ENCODE data around the gene MEX3B. TPM values are rescaled to one million over a fixed set of nuclear protein-coding genes. Genes with fewer than 3 reads are reported as not detected.

Gene MEX3B
- 22.0 TPM for polyA plus RNA-seq (2012; ENCODE audit: insufficient read depth, insufficient read length, low read depth)

DNA sequence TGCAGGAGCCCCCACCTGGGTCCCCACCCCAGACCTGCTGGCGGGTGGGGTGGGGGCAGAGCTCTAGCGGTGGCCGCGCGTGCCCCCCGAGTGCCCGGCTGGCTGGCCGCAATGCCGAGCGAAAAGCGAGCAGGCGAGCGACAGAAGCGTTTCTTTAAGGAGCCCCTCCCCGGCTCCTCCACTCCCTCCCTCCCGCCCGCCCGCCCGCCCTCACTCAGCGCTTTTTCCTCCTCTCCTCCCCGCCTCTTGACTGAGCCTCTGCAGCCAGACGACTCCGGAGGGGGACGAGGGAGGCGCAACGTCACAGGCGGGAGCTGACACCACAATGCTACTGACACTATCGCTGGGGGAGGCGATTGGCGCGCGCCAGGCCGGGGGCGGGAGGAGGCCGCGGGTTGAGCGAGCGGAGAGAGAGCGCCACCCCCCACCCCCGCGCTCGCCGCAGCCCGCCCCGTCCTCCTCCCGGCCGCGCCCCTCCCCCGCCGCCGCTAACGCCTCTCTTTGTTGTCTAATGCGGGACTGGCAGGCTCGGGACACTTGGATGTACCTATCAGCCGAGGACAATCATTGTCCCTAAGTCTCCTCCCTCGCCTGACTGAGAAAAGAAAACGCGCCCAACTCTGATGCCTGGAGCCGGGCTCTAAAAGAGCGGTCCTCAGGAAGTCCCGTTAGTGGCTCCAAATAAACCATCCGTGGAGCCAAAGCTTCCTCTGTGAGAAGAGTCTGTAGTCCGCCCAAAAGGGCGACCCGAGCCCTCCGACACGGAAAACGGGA, at the start of gene MEX3B:
MEX3B (minus strand) TSS at position 127 of the 774 bp plus-strand sequence. CDS start 313 bp downstream, outside the sequence.
- DNase-seq, result peak; percentile 98
- Histone ChIP-seq H3K27me3 (no peaks in the 10 kb centered on the region), H3K4me1 (peaks cover 3% of the 10 kb centered on the region; the same call in 1 of the 2 replicates), H3K36me3 (peaks cover 9% of the 10 kb centered on the region), H3K9me3 (no peaks in the 10 kb centered on the region), H3K4me3 (ENCODE audit: low read depth, low read length) (peak within 1 kb of the TSS; percentile 92)
- TF ChIP-seq CTCF (IDR thresholded peaks at IDR 0.05; ENCODE audit: low read depth, low read length), result no peak

- H3K4me3 ChIP-seq (ENCODE audit: low read depth, low read length), result peak overlapping the region; percentile 15; the same call in 1 of the 2 replicates
- no peak for TF ChIP-seq CTCF (IDR thresholded peaks at IDR 0.05; ENCODE audit: low read depth, low read length)
These were observed 48.0 kb upstream of the MEX3B start for GRCh38 chr15:82093774-82094211.

DNA sequence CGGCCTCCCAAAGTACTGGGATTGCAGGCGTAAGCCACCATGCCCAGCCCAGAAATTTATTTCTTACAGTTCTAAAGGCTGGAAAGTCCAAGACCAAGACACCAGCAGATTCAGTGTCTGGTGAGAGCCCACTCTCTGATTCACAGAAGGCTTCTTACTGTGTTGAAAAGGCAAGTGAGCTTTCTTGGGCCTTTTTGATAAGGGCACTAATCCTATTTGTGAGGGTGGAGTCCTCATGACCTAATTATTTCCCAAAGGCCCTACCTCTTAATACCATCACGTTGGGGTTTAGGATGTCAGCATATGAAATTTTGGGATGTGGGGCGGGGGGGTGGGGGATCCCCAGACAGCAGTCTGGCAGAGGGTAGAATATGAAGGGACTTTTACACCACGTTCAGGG, 47.5 kb upstream of the MEX3B start:
- Histone ChIP-seq H3K36me3 (no peaks in the 10 kb centered on the region), H3K27me3 (no peaks in the 10 kb centered on the region), H3K4me1 (no peaks in the 10 kb centered on the region; the same call in 1 of the 2 replicates), H3K4me3 (ENCODE audit: low read depth, low read length) (no peak overlapping the region), H3K9me3 (no peaks in the 10 kb centered on the region)
- no peak for DNase-seq
- TF ChIP-seq CTCF (IDR thresholded peaks at IDR 0.05; ENCODE audit: low read depth, low read length), result no peak

More at GRCh38 chr15:82093774-82094211, 48.0 kb upstream of the MEX3B start:
- no peaks in the 10 kb centered on the region for H3K9me3 ChIP-seq
- no peaks in the 10 kb centered on the region; the same call in 1 of the 2 replicates for H3K4me1 ChIP-seq
- DNase-seq, result peak; percentile 57
- no peaks in the 10 kb centered on the region for H3K27me3 ChIP-seq
- no peaks in the 10 kb centered on the region for H3K36me3 ChIP-seq

DNA sequence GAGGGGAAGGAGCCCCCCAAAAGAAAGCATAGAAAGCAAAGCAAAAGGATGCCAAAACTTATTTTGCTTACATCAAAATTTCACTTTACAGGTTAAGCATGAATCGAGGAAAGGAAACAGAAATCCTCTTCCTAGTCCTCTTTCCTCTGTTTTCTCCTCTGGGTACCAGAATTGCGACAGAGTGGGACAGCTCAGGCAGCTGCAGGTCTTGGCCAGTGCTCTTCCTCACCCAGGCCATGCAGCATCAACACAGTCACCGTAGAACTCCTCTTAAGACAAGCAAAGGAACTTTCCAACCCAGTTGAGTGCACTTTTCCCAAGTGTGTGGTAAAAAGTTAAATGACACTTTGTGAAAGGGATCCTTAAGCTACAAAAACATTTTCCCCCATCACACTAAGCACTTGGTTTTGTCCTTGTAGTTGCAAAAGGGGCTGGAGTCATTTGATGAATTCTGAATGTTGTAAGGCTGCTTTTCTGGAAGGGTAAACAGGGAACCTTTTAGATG, 45.9 kb upstream of the MEX3B start:
- no peak overlapping the region for H3K4me3 ChIP-seq (ENCODE audit: low read depth, low read length)
- no peaks in the 10 kb centered on the region for H3K27me3 ChIP-seq
- no peaks in the 10 kb centered on the region; the same call in 1 of the 2 replicates for H3K4me1 ChIP-seq
- TF ChIP-seq CTCF (IDR thresholded peaks at IDR 0.05; ENCODE audit: low read depth, low read length), result no peak
- H3K9me3 ChIP-seq, result no peaks in the 10 kb centered on the region
- H3K36me3 ChIP-seq, result no peaks in the 10 kb centered on the region
- no peak for DNase-seq

GRCh38 chr15:82086243-82086995, 40.6 kb upstream of the MEX3B start:
- Histone ChIP-seq H3K4me3 (ENCODE audit: low read depth, low read length) (no peak overlapping the region), H3K27me3 (no peaks in the 10 kb centered on the region), H3K9me3 (no peaks in the 10 kb centered on the region), H3K4me1 (no peaks in the 10 kb centered on the region), H3K36me3 (no peaks in the 10 kb centered on the region)
- no peak for DNase-seq
- no peak for TF ChIP-seq CTCF (IDR thresholded peaks at IDR 0.05; ENCODE audit: low read depth, low read length)

Measured in BE2C (cell line).